GM12874 (cell line): ENCODE measurements around the gene PLCL2.

Source experiments
- TF ChIP-seq, protein P1 (sequence below): IDR thresholded peaks from 2 replicates; pipeline ENCODE4 v1.5.1; 2011; ENCODE audit warnings: low read depth, mild to moderate bottlenecking, control low read depth, low read length, moderate library complexity; ENCODE audit not compliant: insufficient read depth

Gene PLCL2

DNA sequence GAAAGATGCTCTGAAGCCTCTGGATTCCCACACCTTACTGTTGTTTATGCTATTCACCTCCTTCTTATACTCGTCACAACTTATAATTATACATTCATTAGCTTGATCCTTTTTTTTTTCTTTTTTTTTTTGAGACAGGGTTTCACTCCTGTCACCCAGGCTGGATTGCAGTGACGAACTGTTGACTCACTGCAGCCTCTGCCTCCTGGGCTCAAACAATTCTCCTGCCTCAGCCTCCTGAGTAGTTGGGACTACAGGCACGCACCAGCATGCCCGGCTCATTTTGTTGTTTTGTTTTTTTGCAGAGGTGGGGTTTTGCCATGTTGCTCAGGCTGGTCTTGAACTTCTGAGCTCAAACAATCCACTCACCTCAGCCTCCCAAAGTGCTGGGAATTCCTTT, 143.6 kb downstream of the PLCL2 start:
- TF ChIP-seq, protein P1, sequence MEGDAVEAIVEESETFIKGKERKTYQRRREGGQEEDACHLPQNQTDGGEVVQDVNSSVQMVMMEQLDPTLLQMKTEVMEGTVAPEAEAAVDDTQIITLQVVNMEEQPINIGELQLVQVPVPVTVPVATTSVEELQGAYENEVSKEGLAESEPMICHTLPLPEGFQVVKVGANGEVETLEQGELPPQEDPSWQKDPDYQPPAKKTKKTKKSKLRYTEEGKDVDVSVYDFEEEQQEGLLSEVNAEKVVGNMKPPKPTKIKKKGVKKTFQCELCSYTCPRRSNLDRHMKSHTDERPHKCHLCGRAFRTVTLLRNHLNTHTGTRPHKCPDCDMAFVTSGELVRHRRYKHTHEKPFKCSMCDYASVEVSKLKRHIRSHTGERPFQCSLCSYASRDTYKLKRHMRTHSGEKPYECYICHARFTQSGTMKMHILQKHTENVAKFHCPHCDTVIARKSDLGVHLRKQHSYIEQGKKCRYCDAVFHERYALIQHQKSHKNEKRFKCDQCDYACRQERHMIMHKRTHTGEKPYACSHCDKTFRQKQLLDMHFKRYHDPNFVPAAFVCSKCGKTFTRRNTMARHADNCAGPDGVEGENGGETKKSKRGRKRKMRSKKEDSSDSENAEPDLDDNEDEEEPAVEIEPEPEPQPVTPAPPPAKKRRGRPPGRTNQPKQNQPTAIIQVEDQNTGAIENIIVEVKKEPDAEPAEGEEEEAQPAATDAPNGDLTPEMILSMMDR, result no peak

- TF ChIP-seq, protein P1, result no peak
These were observed 145.7 kb downstream of the PLCL2 start for GRCh38 chr3:17030438-17030837.

GRCh38 chr3:17030956-17031652, 146.3 kb downstream of the PLCL2 start:
- TF ChIP-seq, protein P1, result no peak

DNA sequence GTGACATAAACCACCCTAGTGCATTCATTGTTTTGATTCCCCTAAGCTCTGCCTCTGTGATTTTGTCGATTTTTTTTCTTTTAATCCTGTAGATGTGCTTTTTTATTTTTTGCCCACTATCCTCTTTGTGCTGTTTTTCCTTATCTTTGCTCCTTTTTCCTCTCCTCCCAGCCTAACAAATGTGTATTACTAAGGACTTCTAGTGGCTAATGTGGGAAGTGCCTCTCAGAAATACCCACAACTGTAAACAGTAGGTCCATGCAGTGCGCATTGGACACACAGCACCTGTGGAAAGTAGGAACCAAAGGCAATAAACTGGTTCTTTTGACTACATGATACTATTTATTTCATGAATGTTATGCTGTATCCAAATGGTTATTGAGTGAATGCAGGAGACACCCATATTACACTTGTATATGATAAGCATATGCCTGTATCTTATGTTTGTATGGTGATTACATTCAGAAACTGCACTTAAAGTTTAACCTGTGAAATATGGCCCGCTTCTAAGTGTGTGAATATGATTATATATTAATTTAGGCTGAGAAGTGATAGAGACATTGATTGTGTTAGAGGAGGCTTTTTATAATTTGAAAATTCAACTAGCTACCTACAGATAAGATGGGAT, 147.8 kb downstream of the PLCL2 start:
- TF ChIP-seq, protein P1, result peak; percentile 48; the same call in 1 of the 2 replicates

- TF ChIP-seq, protein P1, result no peak
These were observed 148.9 kb downstream of the PLCL2 start for GRCh38 chr3:17033516-17034168.

DNA sequence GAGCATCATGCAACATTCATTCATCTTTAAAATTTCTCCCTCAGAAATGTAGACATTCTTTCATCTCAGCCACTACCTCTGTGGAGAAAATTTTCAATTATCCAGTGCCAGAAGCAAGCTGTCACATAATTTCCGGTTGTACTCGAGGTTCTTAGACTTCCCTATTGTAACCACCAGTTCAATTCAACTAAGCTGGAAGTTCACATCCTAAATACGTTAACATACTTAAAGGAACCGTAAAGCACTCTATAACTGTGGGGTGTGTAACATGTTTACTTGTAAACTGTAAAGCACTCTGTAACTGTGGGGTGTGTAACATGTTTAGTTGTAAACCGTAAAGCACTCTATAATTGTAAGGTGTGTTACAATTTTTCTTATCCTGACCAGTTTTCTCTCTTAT, 150.3 kb downstream of the PLCL2 start:
- TF ChIP-seq, protein P1, result no peak

- TF ChIP-seq, protein P1, result no peak
These were observed 151.2 kb downstream of the PLCL2 start for GRCh38 chr3:17035966-17036365.
